CD14-positive monocyte (primary cell): ENCODE results near the gene RNF212. TPM values are rescaled to one million over a fixed set of nuclear protein-coding genes. Genes with fewer than 3 reads are reported as not detected.

Source experiments
- DNase-seq, 3 donors: peaks; one replicate each; pipeline ENCODE4 v3.0.0-alpha.2; 2011 to 2022
- H2AFZ ChIP-seq: 2 replicates; pipeline ENCODE4 v1.6.0; 2012; ENCODE audit warnings: mild to moderate bottlenecking, low read depth, low read length, inconsistent platforms; ENCODE audit not compliant: insufficient read depth, poor library complexity, severe bottlenecking
- H3K27ac ChIP-seq, 2 donors: 1 replicate in 1 of 2; 2 replicates in 1 of 2; pipeline ENCODE4 v1.5.1; 2012 to 2013; ENCODE audit warnings: low read length in 2 of 2, control low read depth in 1 of 2, inconsistent platforms in 1 of 2, low read depth in 1 of 2, mild to moderate bottlenecking in 1 of 2
- H3K27me3 ChIP-seq, 2 donors: one replicate each; pipeline versions ENCODE4 v1.6.0 to v1.6.1; 2011 to 2013; ENCODE audit warnings: low read length in 2 of 2; ENCODE audit not compliant: control insufficient read depth in 2 of 2, insufficient read depth in 2 of 2
- H3K36me3 ChIP-seq, 2 donors: replicated peaks in 1 of 2; 1 replicate in 1 of 2; 2 replicates in 1 of 2; pipeline versions ENCODE4 v1.5.1 to v1.6.1; 2012 to 2013; ENCODE audit warnings: low read length in 2 of 2, control low read depth in 1 of 2, inconsistent platforms in 1 of 2, mild to moderate bottlenecking in 1 of 2; ENCODE audit not compliant: insufficient read depth in 2 of 2, control insufficient read depth in 1 of 2
- H3K4me1 ChIP-seq, 2 donors: 1 replicate in 1 of 2; 2 replicates in 1 of 2; pipeline versions ENCODE4 v1.5.1 to v1.6.1; 2012 to 2013; ENCODE audit warnings: low read length in 2 of 2, control low read depth in 1 of 2, inconsistent platforms in 1 of 2, mild to moderate bottlenecking in 1 of 2, moderate library complexity in 1 of 2; ENCODE audit not compliant: insufficient read depth in 2 of 2, control insufficient read depth in 1 of 2
- H3K4me2 ChIP-seq: replicated peaks from 2 replicates; pipeline ENCODE3; 2012; ENCODE audit warnings: low read length, moderate library complexity, mild to moderate bottlenecking; ENCODE audit not compliant: poor library complexity, severe bottlenecking; ENCODE audit errors: extremely low read depth
- H3K4me3 ChIP-seq, 3 experiments: fragments of 200-600 bp in 1 of 3; sonication (generic) in 1 of 3; replicated peaks in 1 of 3; 1 replicate in 2 of 3; 2 replicates in 1 of 3; pipeline ENCODE4 v1.5.1; 2011 to 2013; ENCODE audit warnings: low read length in 3 of 3, mild to moderate bottlenecking in 3 of 3, control low read depth in 2 of 3, low read depth in 2 of 3, inconsistent platforms in 1 of 3, moderate library complexity in 1 of 3
- H3K79me2 ChIP-seq: 2 replicates; pipeline ENCODE4 v1.6.0; 2012; ENCODE audit warnings: mild to moderate bottlenecking, control low read depth, inconsistent platforms, low read length, moderate library complexity; ENCODE audit not compliant: insufficient read depth
- H3K9ac ChIP-seq: 2 replicates; pipeline ENCODE4 v1.6.0; 2017; ENCODE audit warnings: low read length, mild to moderate bottlenecking; ENCODE audit not compliant: insufficient read depth, poor library complexity, severe bottlenecking
- H3K9me3 ChIP-seq, 2 donors: replicated peaks in 1 of 2; 1 replicate in 1 of 2; 2 replicates in 1 of 2; pipeline versions ENCODE4 v1.5.1 to v1.6.1; 2012 to 2013; ENCODE audit warnings: low read length in 2 of 2, control low read depth in 1 of 2; ENCODE audit not compliant: control insufficient read depth in 1 of 2, insufficient read depth in 1 of 2
- H4K20me1 ChIP-seq: 2 replicates; pipeline ENCODE4 v1.6.0; 2012; ENCODE audit warnings: mild to moderate bottlenecking, low read length, control low read depth, moderate library complexity; ENCODE audit not compliant: insufficient read depth
- H3K27ac Mint-ChIP-seq, 7 donors: one replicate each; pipeline ENCODE4 v1.8.0; 2020; ENCODE audit warnings: mild to moderate bottlenecking in 7 of 7, mixed read lengths in 7 of 7, moderate library complexity in 6 of 7, inconsistent platforms in 2 of 7
- H3K27me3 Mint-ChIP-seq, 3 donors: one replicate each; pipeline ENCODE4 v1.8.0; 2021 to 2022; ENCODE audit warnings: low read depth in 3 of 3, mild to moderate bottlenecking in 3 of 3, mixed read lengths in 3 of 3, moderate library complexity in 3 of 3, inconsistent platforms in 1 of 3
- H3K36me3 Mint-ChIP-seq, 2 donors: one replicate each; pipeline ENCODE4 v1.8.0; 2020; ENCODE audit warnings: mixed read lengths in 2 of 2, inconsistent platforms in 1 of 2, mild to moderate bottlenecking in 1 of 2
- H3K4me1 Mint-ChIP-seq: one replicate; pipeline ENCODE4 v1.8.0; 2020; ENCODE audit warnings: mild to moderate bottlenecking, mixed read lengths
- H3K4me3 Mint-ChIP-seq, 2 donors: one replicate each; pipeline ENCODE4 v1.8.0; 2020; ENCODE audit warnings: mild to moderate bottlenecking in 2 of 2, mixed read lengths in 2 of 2, moderate library complexity in 1 of 2
- H3K9me3 Mint-ChIP-seq, 7 donors: one replicate each; pipeline ENCODE4 v1.8.0; 2020 to 2022; ENCODE audit warnings: mixed read lengths in 7 of 7, mild to moderate bottlenecking in 6 of 7, moderate library complexity in 6 of 7, inconsistent platforms in 2 of 7
- CTCF ChIP-seq: fragments of 200-600 bp; IDR thresholded peaks from one replicate; pipeline ENCODE4 v1.8.0; 2022; ENCODE audit warnings: antibody characterized with exemption, mild to moderate bottlenecking
- WGBS: methylation state at CpG from one replicate; pipeline ENCODE4 v1.1.5; 2013; ENCODE audit warnings: missing lambda C conversion rate; ENCODE audit not compliant: insufficient coverage; 5-methylcytosine and 5-hydroxymethylcytosine counted together
- intact Hi-C, 2 donors: fragments of 100-400 bp; cut with micrococcal nuclease; formaldehyde crosslinking; loops; one replicate each; pipeline versions ENCODE4 v1.15.0 to v1.15.1; 2023
- polyA plus RNA-seq, 3 donors: library from polyadenylated mRNA; depleted of rRNA in 1 of 3; unstranded in 2 of 3; stranded (reverse) in 1 of 3; fragments of 300-500 nt in 2 of 3; fragments of >200 nt in 1 of 3; fragmentation: Illumina TruSeq in 2 of 3; gene quantifications; 1 replicate in 2 of 3; 2 replicates in 1 of 3; pipeline ENCODE4 v1.2.3, GENCODE V29; 2012 to 2021

The RNF212 gene
- polyA plus RNA-seq, 3 donors: 0.17 to 0.83 TPM; not detected in 1

GRCh38 chr4:1027219-1027914, 86.0 kb downstream of the RNF212 start:
- Mint-ChIP-seq H3K4me1 (peaks cover 4% of the 10 kb centered on the region), H3K27ac (no peak overlapping the region), H3K9me3 (peaks cover 0 to 6% (median 0%) of the 10 kb centered on the region in 7 donors), H3K36me3 (peaks cover 6 to 8% of the 10 kb centered on the region in 2 donors), H3K4me3 (no peak overlapping the region), H3K27me3 (peaks cover 0 to 12% (median 5%) of the 10 kb centered on the region in 3 donors)
- no peak overlapping the region for H3K27ac ChIP-seq
- H3K27me3 ChIP-seq: no peaks in the 10 kb centered on the region
- no peak overlapping the region for H2AFZ ChIP-seq
- no peaks in the 10 kb centered on the region for H4K20me1 ChIP-seq
- no peak overlapping the region for H3K4me3 ChIP-seq
- no peak overlapping the region for H3K9ac ChIP-seq
- intact Hi-C loops: no loop called here
- no peak for DNase-seq
- H3K9me3 ChIP-seq: no peaks in the 10 kb centered on the region
- H3K79me2 ChIP-seq: no peaks in the 10 kb centered on the region
- H3K4me1 ChIP-seq: no peaks in the 10 kb centered on the region
- WGBS: 85% methylated on average over 25 of the region's 26 CpGs
- no peak overlapping the region for H3K4me2 ChIP-seq
- TF ChIP-seq CTCF: no peak
- H3K36me3 ChIP-seq: no peaks in the 10 kb centered on the region

GRCh38 chr4:1026115-1026514, 87.2 kb downstream of the RNF212 start:
- H4K20me1 ChIP-seq: no peaks in the 10 kb centered on the region
- no peak overlapping the region for H3K4me3 Mint-ChIP-seq
- H2AFZ ChIP-seq: no peak overlapping the region
- peaks cover 0 to 5% (median 2%) of the 10 kb centered on the region in 3 donors for H3K27me3 Mint-ChIP-seq
- peaks cover 6 to 8% of the 10 kb centered on the region in 2 donors for H3K36me3 Mint-ChIP-seq
- intact Hi-C loops: no loop called here
- WGBS: 76% methylated on average over 11 of the region's 17 CpGs
- no peaks in the 10 kb centered on the region for H3K79me2 ChIP-seq
- no peak overlapping the region for H3K4me3 ChIP-seq
- H3K9ac ChIP-seq: no peak overlapping the region
- H3K4me1 ChIP-seq: no peaks in the 10 kb centered on the region
- peaks cover 0 to 6% (median 0%) of the 10 kb centered on the region in 7 donors for H3K9me3 Mint-ChIP-seq
- peak overlapping the region in 1 of 7 donors; percentile 5 for H3K27ac Mint-ChIP-seq
- no peak overlapping the region for H3K27ac ChIP-seq
- peak in 1 of 3 donors; percentile 29 for DNase-seq
- H3K9me3 ChIP-seq: no peaks in the 10 kb centered on the region
- TF ChIP-seq CTCF: no peak
- no peaks in the 10 kb centered on the region for H3K36me3 ChIP-seq
- H3K27me3 ChIP-seq: no peaks in the 10 kb centered on the region
- H3K4me2 ChIP-seq: no peak overlapping the region
- peaks cover 4% of the 10 kb centered on the region for H3K4me1 Mint-ChIP-seq
